ENCODE results near the gene SLC47A2.

The SLC47A2 gene

GRCh38 chr17:19706791-19707727, 9.3 kb downstream of the SLC47A2 start:
- TF ChIP-seq CTCF (IDR thresholded peaks at IDR 0.05; ENCODE audit: insufficient read depth, missing control alignments) = no peak
- FAIRE-seq = no peak
- DNase-seq (ENCODE audit: insufficient read length, low spot score) = peak; percentile 30

- peak; percentile 13 for DNase-seq (ENCODE audit: insufficient read length, low spot score)
Observed at GRCh38 chr17:19705771-19706770, 10.3 kb downstream of the SLC47A2 start.

GRCh38 chr17:19705201-19705600, 11.2 kb downstream of the SLC47A2 start:
- TF ChIP-seq CTCF (IDR thresholded peaks at IDR 0.05; ENCODE audit: insufficient read depth, missing control alignments) = no peak
- DNase-seq (ENCODE audit: insufficient read length, low spot score) (no peak), FAIRE-seq (no peak)

More at GRCh38 chr17:19705771-19706770, 10.3 kb downstream of the SLC47A2 start:
- TF ChIP-seq CTCF (IDR thresholded peaks at IDR 0.05; ENCODE audit: insufficient read depth, missing control alignments) = no peak
- no peak for FAIRE-seq

GRCh38 chr17:19703828-19704613, 12.4 kb downstream of the SLC47A2 start:
- no peak for DNase-seq (ENCODE audit: insufficient read length, low spot score)
- no peak for FAIRE-seq
- TF ChIP-seq CTCF (IDR thresholded peaks at IDR 0.05; ENCODE audit: insufficient read depth, missing control alignments) = no peak

- TF ChIP-seq CTCF (IDR thresholded peaks at IDR 0.05; ENCODE audit: insufficient read depth, missing control alignments) = no peak
- FAIRE-seq = no peak
- DNase-seq (ENCODE audit: insufficient read length, low spot score) = peak; percentile 16
Observed at GRCh38 chr17:19703106-19703827, 13.1 kb downstream of the SLC47A2 start.

GRCh38 chr17:19702217-19702641, 14.2 kb downstream of the SLC47A2 start:
- FAIRE-seq (no peak), DNase-seq (ENCODE audit: insufficient read length, low spot score) (no peak)
- TF ChIP-seq CTCF (IDR thresholded peaks at IDR 0.05; ENCODE audit: insufficient read depth, missing control alignments) = no peak
